IMR-90 (cell line): ENCODE data around the gene RABEP2. TPM values are rescaled to one million over a fixed set of nuclear protein-coding genes. Genes with fewer than 3 reads are reported as not detected.

Source experiments
- ATAC-seq: fragments of 200-7000 bp; cut with Tn5 transposase; 2 replicates; pipeline ENCODE4 v1.9.1; 2020; ENCODE audit warnings: low read depth, mild to moderate bottlenecking, moderate library complexity
- BruUV-seq: library from RNA; stranded (reverse); fragments of 400-500 nt; replicated peaks from 2 replicates; lab custom pipeline; 2021; lab: Mats Ljungman, UMichigan
- CTCF ChIA-PET: fragments of 300-600 bp; formaldehyde crosslinking; extraction: SDS; loops from one replicate; lab custom pipeline; 2021; ENCODE audit warnings: antibody characterized with exemption; lab: Yijun Ruan, JAX
- POLR2A ChIA-PET: fragments of 300-600 bp; sonication (Branson Sonifier 250); formaldehyde crosslinking; loops from one replicate; lab custom pipeline; 2022; ENCODE audit warnings: antibody characterized with exemption; ENCODE audit not compliant: unreplicated experiment; lab: Charles Lee
- DNase-seq: peaks from one replicate; pipeline ENCODE4 v3.0.0; 2013
- H2AFZ ChIP-seq: replicated peaks from 2 replicates; pipeline ENCODE3; 2013; ENCODE audit warnings: low read length, mild to moderate bottlenecking; ENCODE audit not compliant: poor library complexity
- H2AK5ac ChIP-seq: 2 replicates; pipeline ENCODE4 v1.6.1; 2013; ENCODE audit warnings: low read depth, low read length, inconsistent platforms
- H2AK9ac ChIP-seq: replicated peaks from 2 replicates; pipeline ENCODE3; 2013; ENCODE audit warnings: mild to moderate bottlenecking, low read depth, low read length, moderate library complexity; ENCODE audit not compliant: poor library complexity
- H2BK120ac ChIP-seq: 2 replicates; pipeline ENCODE4 v1.6.1; 2013; ENCODE audit warnings: low read depth, low read length, inconsistent platforms
- H2BK15ac ChIP-seq: 3 replicates; pipeline ENCODE4 v1.6.1; 2013; ENCODE audit warnings: low read depth, low read length, inconsistent platforms
- H2BK20ac ChIP-seq: 2 replicates; pipeline ENCODE4 v1.6.1; 2013; ENCODE audit warnings: low read depth, mild to moderate bottlenecking, inconsistent platforms, low read length, moderate library complexity
- H2BK5ac ChIP-seq: 2 replicates; pipeline ENCODE4 v1.6.1; 2013; ENCODE audit warnings: mild to moderate bottlenecking, low read depth, low read length, inconsistent platforms; ENCODE audit not compliant: poor library complexity, severe bottlenecking
- H3K14ac ChIP-seq: replicated peaks from 2 replicates; pipeline ENCODE4 v1.6.1; 2013; ENCODE audit warnings: low read depth, low read length, inconsistent platforms
- H3K18ac ChIP-seq: 2 replicates; pipeline ENCODE4 v1.6.1; 2013; ENCODE audit warnings: low read depth, low read length, control low read depth
- H3K23ac ChIP-seq: 2 replicates; pipeline ENCODE4 v1.6.1; 2013; ENCODE audit warnings: low read depth, low read length, inconsistent platforms
- H3K27ac ChIP-seq: 2 replicates; pipeline ENCODE4 v1.5.1; 2013; ENCODE audit warnings: mild to moderate bottlenecking, control low read depth, low read length; ENCODE audit not compliant: insufficient read depth
- H3K27me3 ChIP-seq: 2 replicates; pipeline ENCODE4 v1.6.1; 2013; ENCODE audit warnings: low read length; ENCODE audit not compliant: control insufficient read depth, insufficient read depth
- H3K36me3 ChIP-seq: 2 replicates; pipeline ENCODE4 v1.6.1; 2013; ENCODE audit warnings: low read length, mixed read lengths; ENCODE audit not compliant: control insufficient read depth, insufficient read depth
- H3K4ac ChIP-seq: 2 replicates; pipeline ENCODE4 v1.6.1; 2013; ENCODE audit warnings: low read depth, low read length, inconsistent platforms
- H3K4me1 ChIP-seq: 2 replicates; pipeline ENCODE4 v1.6.1; 2013; ENCODE audit warnings: low read length, mixed read lengths; ENCODE audit not compliant: control insufficient read depth, insufficient read depth
- H3K4me2 ChIP-seq: 2 replicates; pipeline ENCODE4 v1.6.1; 2013; ENCODE audit warnings: low read depth, mild to moderate bottlenecking, control low read depth, low read length, moderate library complexity
- H3K4me3 ChIP-seq: 2 replicates; pipeline ENCODE4 v1.5.1; 2013; ENCODE audit warnings: low read depth, mild to moderate bottlenecking, control low read depth, low read length, moderate library complexity; ENCODE audit not compliant: insufficient read depth
- H3K56ac ChIP-seq: 2 replicates; pipeline ENCODE4 v1.6.1; 2013; ENCODE audit warnings: low read length, inconsistent platforms; ENCODE audit not compliant: insufficient read depth; ENCODE audit errors: extremely low read depth
- H3K79me1 ChIP-seq, 2 experiments: 2 replicates each; pipeline ENCODE4 v1.6.1; 2013; ENCODE audit warnings: low read length in 2 of 2, inconsistent platforms in 1 of 2, low read depth in 1 of 2
- H3K9ac ChIP-seq: 2 replicates; pipeline ENCODE4 v1.6.1; 2013; ENCODE audit warnings: low read depth, low read length, control low read depth
- H3K9me1 ChIP-seq: 2 replicates; pipeline ENCODE4 v1.6.1; 2013; ENCODE audit warnings: low read length, inconsistent platforms; ENCODE audit not compliant: insufficient read depth
- H3K9me3 ChIP-seq: 2 replicates; pipeline ENCODE4 v1.6.1; 2013; ENCODE audit warnings: low read length; ENCODE audit not compliant: control insufficient read depth, insufficient read depth
- H4K20me1 ChIP-seq: 2 replicates; pipeline ENCODE4 v1.6.1; 2013; ENCODE audit warnings: low read length, inconsistent platforms; ENCODE audit not compliant: insufficient read depth
- H4K5ac ChIP-seq: 2 replicates; pipeline ENCODE4 v1.6.1; 2013; ENCODE audit warnings: mild to moderate bottlenecking, low read depth, low read length, control low read depth
- H4K8ac ChIP-seq, 2 experiments: 2 replicates each; pipeline ENCODE4 v1.6.1; 2013; ENCODE audit warnings: low read depth in 2 of 2, low read length in 2 of 2, control low read depth in 1 of 2, inconsistent platforms in 1 of 2
- H4K91ac ChIP-seq: 2 replicates; pipeline ENCODE4 v1.6.1; 2013; ENCODE audit warnings: low read depth, low read length, inconsistent platforms; ENCODE audit not compliant: insufficient read depth
- BHLHE40 ChIP-seq: fragments of 150-350 bp; IDR thresholded peaks from 2 replicates; pipeline ENCODE4 v1.6.1; 2016; ENCODE audit warnings: mild to moderate bottlenecking, low read depth, low read length
- CHD1 ChIP-seq: IDR thresholded peaks from 2 replicates; pipeline ENCODE4 v1.6.1; 2012; ENCODE audit warnings: low read depth, low read length, improper control_type of control experiment
- MAZ ChIP-seq: IDR thresholded peaks from 2 replicates; pipeline ENCODE4 v1.6.1; 2012; ENCODE audit warnings: low read depth, mild to moderate bottlenecking, low read length, improper control_type of control experiment, moderate library complexity, borderline replicate concordance
- MXI1 ChIP-seq: IDR thresholded peaks from 2 replicates; pipeline ENCODE4 v1.6.1; 2012; ENCODE audit warnings: low read depth, mild to moderate bottlenecking, low read length, moderate library complexity, borderline replicate concordance
- SMC3 ChIP-seq: fragments of 150-350 bp; IDR thresholded peaks from 2 replicates; pipeline ENCODE4 v1.6.1; 2016; ENCODE audit warnings: low read depth, mild to moderate bottlenecking, antibody characterized with exemption, low read length, moderate library complexity
- WGBS, 2 experiments: methylation state at CpG; one replicate each; pipeline versions ENCODE4 v1.1.5 to v1.1.7; 2013; ENCODE audit warnings: missing lambda C conversion rate in 2 of 2; ENCODE audit not compliant: insufficient read length in 1 of 2; ENCODE audit errors: extremely low coverage in 2 of 2; 5-methylcytosine and 5-hydroxymethylcytosine counted together
- dilution Hi-C: fragments of 300-500 bp; cut with HindIII; formaldehyde crosslinking; loops from one replicate; pipeline ENCODE4 v1.14.3; 2018; ENCODE audit warnings: low sequenced_read_pairs; ENCODE audit not compliant: unreplicated experiment
- in situ Hi-C: fragments of 300-500 bp; cut with MboI; formaldehyde crosslinking; loops from 3 replicates; pipeline ENCODE4 v1.14.3; 2019; ENCODE audit warnings: low sequenced_read_pairs, inconsistent platforms, mixed read lengths
- intact Hi-C: fragments of 100-400 bp; cut with micrococcal nuclease; formaldehyde crosslinking; loops from 2 replicates; pipeline ENCODE4 v1.10.0; 2022
- polyA plus RNA-seq, 3 experiments: library from polyadenylated mRNA; depleted of rRNA; stranded (reverse); fragments of >200 nt; gene quantifications; 2 replicates each; pipeline ENCODE4 v1.2.3, GENCODE V29; 2012; ENCODE audit warnings: low replicate concordance in 1 of 3
- total RNA-seq: library from RNA; depleted of rRNA; stranded (reverse); fragments of >200 nt; gene quantifications from 2 replicates; pipeline ENCODE4 v1.2.3, GENCODE V29; 2012
- TF ChIP-seq, protein P1 (sequence below): fragments of 150-350 bp; IDR thresholded peaks from 2 replicates; pipeline ENCODE4 v1.6.1; 2016; ENCODE audit warnings: low read depth, mild to moderate bottlenecking, low read length, moderate library complexity, borderline replicate concordance

Gene RABEP2
- total and polyA plus RNA-seq, 2 of the 4 experiments (the other 2 are of a cell fraction), result 12.2 to 20.0 TPM

DNA sequence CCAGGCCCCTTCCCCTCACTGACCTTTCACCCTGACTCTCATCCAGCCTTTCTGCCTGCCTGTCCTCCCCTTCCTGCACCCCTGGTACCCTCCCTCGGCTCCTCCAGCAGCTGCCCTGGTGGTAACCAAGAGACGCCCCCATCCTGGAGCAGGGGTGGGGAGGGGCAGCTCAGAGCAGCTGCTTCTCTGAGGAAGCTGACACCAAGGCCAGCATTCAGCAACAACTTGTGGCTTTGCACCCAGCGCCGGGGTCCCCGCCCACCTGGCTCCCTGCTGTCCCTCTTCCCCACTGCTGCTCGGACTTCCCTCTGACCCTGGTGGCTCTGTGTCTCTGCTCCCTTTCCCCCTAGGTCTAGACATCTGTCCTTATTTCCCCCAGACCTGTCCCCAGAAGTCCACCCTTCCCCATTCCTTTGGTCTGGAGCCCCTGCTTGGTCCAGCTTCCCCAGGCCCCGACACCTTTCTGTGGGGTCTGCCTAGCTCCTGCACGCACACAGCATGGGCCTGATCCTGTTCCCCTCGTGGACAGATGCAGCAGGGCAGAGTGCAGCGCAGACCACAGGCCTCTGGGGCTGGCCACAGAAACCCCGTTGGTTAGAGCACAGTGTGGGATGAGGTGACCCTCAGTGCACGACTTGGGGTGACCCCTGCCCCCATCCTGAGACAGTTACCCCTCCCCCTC, 47.9 kb downstream of the RABEP2 start:
- H2AFZ ChIP-seq, result no peak overlapping the region
- H3K36me3 ChIP-seq, result peaks cover 19% of the 10 kb centered on the region
- H3K9me1 ChIP-seq, result peaks cover 7% of the 10 kb centered on the region; the same call in 1 of the 2 replicates
- intact Hi-C loops, result no loop called here
- ATAC-seq (no peak), DNase-seq (no peak)
- H4K8ac ChIP-seq, result no peak overlapping the region
- H2BK120ac ChIP-seq, result no peak overlapping the region
- no peak overlapping the region for H2BK5ac ChIP-seq
- CTCF ChIA-PET, result no interaction called here
- POLR2A ChIA-PET, result no interaction called here
- no peak overlapping the region for H3K18ac ChIP-seq
- no TSS peak for BruUV-seq
- H2AK5ac ChIP-seq, result no peak overlapping the region
- H3K27me3 ChIP-seq, result no peaks in the 10 kb centered on the region
- no peak overlapping the region for H3K14ac ChIP-seq
- peaks cover 4 to 20% of the 10 kb centered on the region in 2 experiments; a peak in 2 of 4 replicates for H3K79me1 ChIP-seq
- no peak overlapping the region for H2BK20ac ChIP-seq
- no peak overlapping the region for H4K91ac ChIP-seq
- no peak overlapping the region for H3K27ac ChIP-seq
- H4K5ac ChIP-seq, result no peak overlapping the region
- no peak overlapping the region for H3K4me2 ChIP-seq
- peaks cover 7% of the 10 kb centered on the region; the same call in 1 of the 2 replicates for H3K4me1 ChIP-seq
- no peak overlapping the region for H3K23ac ChIP-seq
- 40% methylated on average over 1 of the region's 12 CpGs; no CpG with 5 or more reads in 1 of the 2 experiments for WGBS, 2 experiments
- H2BK15ac ChIP-seq, result no peak overlapping the region
- TF ChIP-seq, protein P1, sequence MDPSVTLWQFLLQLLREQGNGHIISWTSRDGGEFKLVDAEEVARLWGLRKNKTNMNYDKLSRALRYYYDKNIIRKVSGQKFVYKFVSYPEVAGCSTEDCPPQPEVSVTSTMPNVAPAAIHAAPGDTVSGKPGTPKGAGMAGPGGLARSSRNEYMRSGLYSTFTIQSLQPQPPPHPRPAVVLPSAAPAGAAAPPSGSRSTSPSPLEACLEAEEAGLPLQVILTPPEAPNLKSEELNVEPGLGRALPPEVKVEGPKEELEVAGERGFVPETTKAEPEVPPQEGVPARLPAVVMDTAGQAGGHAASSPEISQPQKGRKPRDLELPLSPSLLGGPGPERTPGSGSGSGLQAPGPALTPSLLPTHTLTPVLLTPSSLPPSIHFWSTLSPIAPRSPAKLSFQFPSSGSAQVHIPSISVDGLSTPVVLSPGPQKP, result no peak
- TF ChIP-seq MXI1, result no peak
- no peak for TF ChIP-seq CHD1
- TF ChIP-seq SMC3, result no peak
- TF ChIP-seq MAZ, result no peak
- no peak for TF ChIP-seq BHLHE40
- in situ Hi-C loops, result loop anchor here (5.0 kb wide), 1 partner anchor 45 kb away; no protein-coding TSS in a partner anchor
- H3K9me3 ChIP-seq, result no peaks in the 10 kb centered on the region
- H4K20me1 ChIP-seq, result no peaks in the 10 kb centered on the region
- H2AK9ac ChIP-seq, result peak overlapping the region; percentile 81
- H3K4ac ChIP-seq, result no peak overlapping the region
- dilution Hi-C loops, result no loop called here
- no peak overlapping the region for H3K9ac ChIP-seq
- H3K56ac ChIP-seq, result no peak overlapping the region
- no peak overlapping the region for H3K4me3 ChIP-seq
